Hematopoietic multipotent progenitor cell treated with erythropoietin and hydrocortisone succinate and interleukin-3 and kit ligand, for 6 days (in vitro differentiated cells): ENCODE results near the gene RBM44.

Experiments
- DNase-seq: peaks from one replicate; pipeline ENCODE4 v3.0.0-alpha.2; 2015

RBM44 gene

GRCh38 chr2:237889811-237890210 is 91.2 kb downstream of the RBM44 start:
- DNase-seq: no peak
